GM11168 (cell line): ENCODE data around the gene SHISAL1.

Experiments used
- in situ Hi-C: fragments of 300-500 bp; cut with MboI; formaldehyde crosslinking; loops from one replicate; pipeline ENCODE4 v1.12.0; 2022; ENCODE audit warnings: low sequenced_read_pairs; ENCODE audit not compliant: unreplicated experiment

The SHISAL1 gene

DNA sequence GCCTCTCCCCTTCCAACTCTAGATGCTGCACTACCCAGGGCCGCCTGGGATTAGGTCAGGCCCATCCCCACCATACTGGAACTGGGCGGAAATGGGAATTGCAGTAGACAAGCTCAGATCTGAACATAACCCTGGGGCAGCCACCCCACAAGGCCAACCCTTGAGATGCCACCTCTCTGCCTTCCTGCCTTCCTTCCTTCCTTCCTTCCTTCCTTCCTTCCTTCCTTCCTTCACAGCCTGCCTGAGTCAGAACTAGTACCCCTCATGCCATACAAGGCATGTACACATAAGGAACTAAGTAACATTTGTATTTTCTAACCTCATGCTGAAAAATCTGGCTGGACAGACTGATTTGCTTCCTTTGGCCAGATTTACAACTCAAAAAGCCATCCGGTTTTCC, 28.0 kb downstream of the SHISAL1 start:
- in situ Hi-C loops, result no loop called here

DNA sequence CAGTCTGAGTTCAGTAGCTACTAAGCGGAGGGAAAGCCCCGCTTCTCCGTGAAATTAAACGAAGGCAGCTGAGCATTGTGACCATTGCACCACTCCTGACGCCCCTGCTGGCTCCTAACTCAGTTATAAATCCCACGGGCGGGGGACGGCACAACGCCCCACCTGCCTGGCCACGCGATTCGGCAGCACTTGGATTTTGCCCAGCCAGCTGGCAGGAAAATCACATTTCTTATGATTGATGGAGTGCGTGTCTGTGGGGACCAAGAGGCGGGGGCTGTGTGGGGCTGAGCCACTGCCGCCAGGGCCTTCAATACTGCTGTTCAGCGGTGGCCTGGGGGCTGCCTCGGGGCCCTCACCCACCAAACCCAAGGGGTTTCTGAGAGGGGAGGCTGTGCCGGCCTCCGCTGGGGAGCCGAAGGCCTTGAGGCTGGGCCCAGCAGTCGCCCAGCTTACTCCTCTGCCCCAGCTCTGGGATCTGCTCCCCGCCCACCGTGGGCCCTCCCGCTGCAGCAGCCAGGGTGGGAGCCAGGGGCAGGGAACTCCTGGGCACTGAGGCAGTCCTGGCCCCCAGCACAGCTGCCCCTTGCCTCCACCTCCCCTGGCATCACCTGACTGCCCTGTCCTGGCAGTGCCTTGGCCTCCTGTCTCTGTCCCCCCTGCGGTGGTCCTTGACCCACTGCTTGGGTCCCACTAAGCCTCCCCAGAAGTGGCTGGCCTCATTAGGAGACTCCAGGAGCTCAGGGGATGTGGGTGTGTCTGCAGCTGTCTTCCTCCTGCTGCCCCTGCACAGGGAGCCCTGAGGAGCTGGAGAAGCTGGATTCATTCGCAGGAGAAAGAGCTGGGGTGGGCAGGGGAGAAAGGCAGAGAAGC, 30.7 kb downstream of the SHISAL1 start:
- in situ Hi-C loops, result no loop called here

- in situ Hi-C loops, result no loop called here
Measured at GRCh38 chr22:44280665-44281188, 32.0 kb downstream of the SHISAL1 start.

DNA sequence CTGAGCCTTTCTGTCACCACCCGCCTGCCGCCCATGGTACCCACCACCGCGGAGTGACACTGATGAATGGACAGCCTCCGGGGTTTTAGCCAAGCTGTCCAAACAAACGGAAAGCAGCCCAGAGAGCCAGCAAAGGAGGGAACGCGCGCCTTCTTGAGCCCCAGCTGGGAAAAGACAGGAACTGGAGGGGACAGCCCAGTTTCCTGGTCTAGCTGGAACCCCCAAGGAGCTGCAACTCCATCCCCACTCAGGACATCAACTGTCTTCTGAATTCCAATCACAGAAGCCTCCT, 33.7 kb downstream of the SHISAL1 start:
- in situ Hi-C loops, result no loop called here

DNA sequence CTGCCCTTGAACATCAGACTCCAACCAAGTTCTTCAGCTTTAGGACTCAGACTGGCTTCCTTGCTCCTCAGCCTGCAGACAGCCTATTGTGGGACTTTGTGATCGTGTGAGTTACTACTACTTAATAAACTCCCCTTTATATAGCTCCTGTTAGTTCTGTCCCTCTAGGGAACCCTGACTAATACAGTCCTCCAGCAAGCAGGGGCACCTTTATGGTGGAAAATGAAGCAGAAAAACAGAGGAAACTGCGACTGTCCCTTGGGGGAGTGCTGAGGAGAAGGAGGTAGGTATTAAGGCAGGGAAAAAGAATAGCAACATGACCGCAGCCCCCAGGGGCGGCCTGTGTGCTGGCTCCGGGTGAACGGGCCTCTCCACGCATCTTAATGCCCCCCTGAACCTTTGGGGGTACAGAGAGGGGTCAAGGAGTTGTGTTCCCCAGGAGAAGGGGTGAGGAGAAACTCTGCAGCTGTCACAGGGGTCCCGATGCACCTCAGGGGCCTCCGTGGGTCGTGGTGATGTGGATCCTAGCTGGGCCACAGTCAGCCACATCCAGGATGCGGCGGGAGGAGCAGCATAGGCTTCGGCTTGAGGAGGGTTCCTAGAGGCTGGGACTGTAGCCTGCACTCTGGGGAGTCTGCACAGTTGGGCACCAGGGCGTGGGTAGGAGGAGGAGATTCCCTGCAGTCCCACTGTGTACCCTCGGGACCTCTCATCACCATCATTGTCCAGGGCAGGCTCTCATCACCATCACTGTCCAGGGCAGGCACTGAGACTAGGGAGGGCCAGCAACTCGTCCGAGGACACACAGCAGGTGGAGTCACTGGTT, 34.3 kb downstream of the SHISAL1 start:
- in situ Hi-C loops, result no loop called here

- in situ Hi-C loops, result no loop called here
Measured at GRCh38 chr22:44277386-44278135, 35.2 kb downstream of the SHISAL1 start.

GRCh38 chr22:44276706-44277356, 35.9 kb downstream of the SHISAL1 start:
- in situ Hi-C loops, result no loop called here

DNA sequence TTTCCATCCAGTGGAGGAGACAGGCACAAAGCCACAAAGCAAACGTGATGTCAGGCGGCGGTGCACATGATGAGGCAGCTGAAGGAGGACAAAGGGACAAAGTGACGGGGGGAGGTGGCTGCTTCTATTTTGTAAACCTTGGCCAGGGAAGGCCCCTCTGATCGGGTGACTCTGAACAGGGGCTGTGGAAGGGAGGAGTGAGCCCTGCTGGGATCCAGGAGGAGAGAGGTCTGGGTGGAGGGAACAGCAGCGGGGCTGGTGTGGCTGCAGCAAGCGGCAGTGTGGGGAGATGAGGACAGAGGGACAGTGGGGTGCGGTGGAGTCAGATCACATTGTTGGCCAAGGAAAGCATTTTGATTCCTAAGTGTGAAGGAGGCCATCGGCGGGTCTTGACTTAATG, 36.7 kb downstream of the SHISAL1 start:
- in situ Hi-C loops, result no loop called here

DNA sequence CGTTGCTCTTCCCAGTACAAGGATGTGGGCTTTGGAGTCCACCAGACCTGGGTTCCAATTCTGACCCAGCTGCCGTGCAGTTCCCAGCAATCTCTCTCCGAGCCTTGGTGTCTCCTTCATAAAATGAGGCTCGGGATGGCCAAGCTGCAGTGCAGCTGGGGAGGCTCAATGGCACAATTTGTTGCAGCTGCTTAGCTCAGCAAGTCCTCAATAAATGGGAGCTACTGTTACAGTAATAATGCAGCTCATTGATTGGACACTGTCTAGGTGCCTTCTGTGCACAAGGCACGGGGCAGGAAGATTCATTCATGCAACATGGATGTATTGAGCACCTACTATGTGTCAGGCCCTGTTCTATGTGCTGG, 37.1 kb downstream of the SHISAL1 start:
- in situ Hi-C loops, result no loop called here

DNA sequence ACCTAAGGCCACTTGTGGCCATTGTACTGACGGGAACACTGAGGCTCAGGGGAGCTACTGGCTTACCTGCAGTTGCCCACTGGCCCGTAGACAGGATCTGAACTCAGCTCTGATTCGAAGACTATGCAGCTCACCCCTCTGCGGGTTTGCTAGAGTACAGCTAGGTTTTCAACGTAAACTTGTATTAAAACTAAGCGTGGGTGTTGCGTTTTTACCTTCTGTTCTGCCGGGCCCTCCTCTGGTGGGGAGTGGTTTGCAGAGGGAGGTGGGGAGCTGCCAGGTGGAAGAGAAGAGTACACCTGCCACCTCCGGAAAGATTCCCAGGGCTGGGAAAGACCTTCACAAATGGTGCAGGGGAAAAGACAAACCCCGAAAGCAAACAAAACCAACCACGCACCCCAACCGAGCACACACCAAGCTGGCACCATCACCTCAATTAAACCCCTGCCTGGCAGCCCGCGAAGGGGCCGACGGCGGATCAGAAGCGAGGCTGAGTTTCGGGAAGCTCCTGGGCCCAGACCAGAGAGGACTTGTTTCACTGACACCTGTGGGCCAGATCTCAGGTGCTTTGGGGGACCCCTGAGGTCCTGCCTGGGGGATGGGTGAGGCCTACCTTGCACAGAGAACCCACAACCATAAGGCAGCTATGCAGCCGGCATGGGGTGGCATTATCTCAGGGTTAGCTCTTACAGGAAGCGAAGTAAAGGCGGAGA, 37.7 kb downstream of the SHISAL1 start:
- in situ Hi-C loops, result no loop called here

DNA sequence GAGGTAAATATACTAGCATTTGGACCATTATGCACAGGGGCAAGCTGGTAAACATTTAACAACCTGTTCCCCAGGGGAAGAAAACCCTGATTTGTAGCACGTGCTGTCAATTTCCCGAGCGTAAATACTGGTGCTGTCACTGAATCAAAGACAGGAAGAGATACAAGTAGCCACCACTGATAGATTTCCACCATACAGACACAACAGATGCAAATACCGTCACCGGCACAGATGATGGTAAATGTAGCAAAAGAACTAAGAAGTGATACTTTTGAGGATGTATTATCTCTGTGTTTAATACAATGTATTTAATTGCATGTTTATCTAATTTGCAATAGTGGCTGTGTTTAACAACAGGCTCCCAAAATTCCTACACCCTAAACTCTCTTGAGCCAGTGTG, 39.6 kb downstream of the SHISAL1 start:
- in situ Hi-C loops, result no loop called here

GRCh38 chr22:44272401-44272771, 40.4 kb downstream of the SHISAL1 start:
- in situ Hi-C loops, result no loop called here

- in situ Hi-C loops, result no loop called here
Measured at GRCh38 chr22:44271732-44272400, 40.9 kb downstream of the SHISAL1 start.

DNA sequence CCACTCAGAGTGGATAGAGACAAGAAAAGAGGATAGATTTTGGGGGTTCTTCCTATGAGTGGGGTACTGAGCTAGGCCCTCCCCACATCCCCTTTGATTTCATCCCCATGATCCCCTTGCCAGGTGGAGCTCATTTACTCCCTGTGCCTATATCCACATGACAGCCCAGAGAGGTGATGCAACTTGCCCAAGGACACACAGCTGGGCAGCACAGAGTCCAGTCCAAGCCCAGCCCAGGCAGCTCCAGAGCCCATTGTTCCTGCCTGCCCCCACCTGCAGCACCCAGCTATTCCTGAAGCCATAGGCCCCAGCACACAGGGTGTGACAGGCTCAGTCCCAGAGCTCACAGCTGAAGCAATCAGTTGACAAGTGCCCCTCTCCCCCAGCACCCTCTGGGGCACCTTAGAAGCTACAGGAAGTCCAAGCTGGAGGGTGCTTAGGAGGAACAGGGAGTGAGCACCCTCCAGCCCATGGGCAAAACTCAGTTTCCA, 41.7 kb downstream of the SHISAL1 start:
- in situ Hi-C loops, result no loop called here

DNA sequence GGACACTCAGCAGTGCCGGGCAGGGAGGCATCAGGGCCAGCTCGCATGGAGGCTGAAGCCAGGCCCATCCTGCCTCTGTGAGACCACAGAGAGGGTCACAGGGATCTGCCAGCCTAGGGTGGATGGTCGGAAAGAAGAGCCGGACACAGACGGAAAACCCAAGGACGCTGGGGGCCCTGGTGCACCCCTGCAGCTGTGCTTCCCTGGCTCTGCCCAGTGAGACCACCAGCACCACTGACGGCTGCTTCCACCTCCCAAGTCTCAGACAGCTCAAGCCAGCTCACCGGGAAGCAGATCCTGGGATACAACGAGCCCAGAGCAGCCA, 42.2 kb downstream of the SHISAL1 start:
- in situ Hi-C loops, result no loop called here

GRCh38 chr22:44269757-44270555, 42.8 kb downstream of the SHISAL1 start:
- in situ Hi-C loops, result no loop called here

DNA sequence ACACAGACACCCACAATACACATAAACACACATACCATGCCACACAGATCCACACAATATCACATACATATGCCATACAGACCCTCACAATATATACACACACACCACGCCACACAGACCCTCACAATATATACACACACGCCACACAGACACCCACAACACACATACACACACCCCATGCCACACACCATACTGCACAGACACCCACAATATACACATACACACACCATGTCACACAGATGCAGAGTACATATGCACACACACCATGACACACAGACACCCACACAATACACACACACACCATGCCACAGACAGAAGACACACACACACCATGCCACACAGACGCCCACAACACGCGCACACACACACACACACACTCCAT, 43.6 kb downstream of the SHISAL1 start:
- in situ Hi-C loops, result no loop called here

GRCh38 chr22:44268431-44269116, 44.2 kb downstream of the SHISAL1 start:
- in situ Hi-C loops, result no loop called here
